NCI-H187 (cell line): ENCODE measurements around the gene POTEM.
"Not testable (repeated sequence)": the region's sequence is repeated elsewhere in the genome, so short reads cannot be mapped to it uniquely, and the experiment has no call there.

Source experiments
- DNase-seq, 2 experiments: peaks; one replicate each; lab custom pipeline; 2025; lab: John Stamatoyannopoulos, UW

POTEM gene

GRCh38 chr14:19038060-19038664 is 70.9 kb downstream of the POTEM start:
- DNase-seq, result not testable (repeated sequence)

DNA sequence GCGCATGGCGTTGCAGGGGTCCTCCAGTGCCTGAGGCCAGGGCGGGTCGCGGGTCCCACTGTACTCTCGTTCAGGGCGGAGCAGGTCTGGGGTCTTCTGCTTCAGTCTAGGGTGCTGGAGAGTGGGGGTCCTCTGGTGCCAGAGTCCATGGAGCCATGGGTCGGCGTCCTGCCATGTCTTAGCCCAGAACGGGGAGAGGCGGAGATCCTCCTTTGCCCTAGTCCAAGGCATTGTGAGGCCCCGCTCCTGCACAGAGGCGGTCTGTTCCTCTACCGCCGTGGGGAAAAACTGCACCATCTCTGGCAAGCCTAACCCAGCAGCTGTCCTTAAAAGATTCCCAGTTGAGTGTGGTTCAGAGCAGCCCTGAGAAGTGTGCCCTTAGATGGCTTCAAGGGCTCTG is 71.6 kb downstream of the POTEM start:
- not testable (repeated sequence) for DNase-seq

DNA sequence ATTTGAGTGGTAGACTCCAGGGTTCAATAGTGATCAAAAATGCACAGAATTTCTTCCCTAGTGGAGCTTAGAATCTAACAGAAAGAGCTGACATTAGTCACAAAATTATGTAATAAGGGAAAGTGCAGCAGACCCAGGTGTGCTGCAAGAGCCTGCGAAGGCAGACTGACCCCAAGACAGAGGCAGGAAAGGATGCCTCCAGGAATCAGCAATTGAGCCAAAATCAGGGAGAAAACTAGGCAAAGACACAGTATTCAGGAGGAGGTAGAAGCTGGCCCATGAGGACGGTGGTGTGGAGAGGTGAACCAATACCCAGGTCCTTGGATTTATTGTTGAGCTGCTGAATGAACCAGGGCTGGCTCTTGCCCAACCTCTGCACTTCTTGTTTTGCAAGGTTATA is 76.2 kb downstream of the POTEM start:
- DNase-seq, result not testable (repeated sequence)
